GM12864 (cell line): ENCODE data around the gene MARCHF6.

Source experiments
- DNase-seq: peaks from one replicate; pipeline ENCODE4 v3.0.0-alpha.2; 2011; ENCODE audit warnings: low read depth
- H3K4me3 ChIP-seq: 2 replicates; pipeline ENCODE4 v1.5.1; 2011; ENCODE audit warnings: mild to moderate bottlenecking, low read depth, low read length, control low read depth
- CTCF ChIP-seq: IDR thresholded peaks from 2 replicates; pipeline ENCODE4 v1.5.1; 2011; ENCODE audit warnings: low read depth, mild to moderate bottlenecking, moderate library complexity, low read length, control low read depth, inconsistent platforms; ENCODE audit errors: missing control alignments

Gene MARCHF6

GRCh38 chr5:10400831-10401230, 47.3 kb downstream of the MARCHF6 start:
- no peak overlapping the region for H3K4me3 ChIP-seq
- no peak for TF ChIP-seq CTCF
- no peak for DNase-seq

- DNase-seq = no peak
- H3K4me3 ChIP-seq = no peak overlapping the region
- no peak for TF ChIP-seq CTCF
These were observed 48.0 kb downstream of the MARCHF6 start for GRCh38 chr5:10401498-10401897.
